ENCODE measurements around the gene KLF2. TPM values are rescaled to one million over a fixed set of nuclear protein-coding genes. Genes with fewer than 3 reads are reported as not detected.

KLF2 gene
- total RNA-seq, 8 experiments from 2014 or later, result 0.13 to 1.3 (median 0.65) TPM; not detected in 2

DNA sequence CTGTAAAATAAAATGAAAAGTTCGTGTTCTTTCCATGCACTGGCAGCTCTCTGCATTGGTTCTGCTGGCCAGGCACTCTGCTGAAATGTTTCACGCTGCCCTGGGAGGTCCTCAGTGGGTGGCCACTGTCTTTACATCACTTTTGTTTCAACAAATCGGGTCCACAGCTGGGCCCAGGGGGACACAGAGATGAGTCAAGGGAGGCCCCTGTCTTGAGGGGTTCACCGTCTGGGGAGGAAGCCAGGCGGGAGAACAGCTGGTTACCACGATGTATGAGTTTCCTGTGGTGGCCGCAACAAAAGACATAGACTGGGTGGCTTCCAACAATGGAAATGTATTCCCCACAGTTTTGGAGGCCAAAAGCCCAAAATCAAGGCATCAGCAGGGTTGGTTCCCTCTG, 5.1 kb upstream of the KLF2 start:
- in situ Hi-C loops (cut with MboI; ENCODE audit: low pct_unique_long_range_greater_than_20kb in 2 of 9, low sequenced_read_pairs in 9 of 9, unreplicated experiment in 9 of 9), result no loop called here
- Histone ChIP-seq H3K4me3 (no peak overlapping the region), H3K27ac (no peak overlapping the region), H3K4me1 (replicated peaks in 1 of 2) (no peaks in the 10 kb centered on the region)
- 18 to 100% (median 40%) methylated on average over 1 to 5 of the region's 7 CpGs; no CpG with 5 or more reads in 1 of the 10 experiments for WGBS, 10 experiments
- ATAC-seq (replicated peaks in 6 of 8), result no peak

DNA sequence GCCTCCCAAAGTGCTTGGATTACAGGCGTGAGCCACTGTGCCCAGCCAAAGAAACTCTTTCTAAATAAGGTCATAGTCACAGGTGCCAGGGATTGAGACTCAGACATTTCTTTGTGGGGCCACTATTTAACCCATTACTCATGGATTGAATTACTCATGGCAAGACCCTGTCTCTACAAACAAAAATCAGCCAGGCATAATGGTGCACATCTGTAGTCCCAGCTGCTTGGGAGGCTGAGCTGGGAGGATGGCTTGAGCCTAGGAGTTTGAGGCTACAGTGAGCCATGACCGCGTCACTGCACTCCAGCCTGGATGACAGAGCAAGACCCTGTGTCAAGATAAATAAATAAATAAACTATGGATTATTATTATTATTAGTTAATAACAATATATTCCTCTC, 3.6 kb upstream of the KLF2 start:
- in situ Hi-C loops (cut with MboI; ENCODE audit: low pct_unique_long_range_greater_than_20kb in 2 of 9, low sequenced_read_pairs in 9 of 9, unreplicated experiment in 9 of 9), result no loop called here
- no peak overlapping the region for H3K4me3 ChIP-seq
- H3K27ac ChIP-seq, result no peak overlapping the region
- no peak for ATAC-seq (replicated peaks in 6 of 8)
- H3K4me1 ChIP-seq (replicated peaks in 1 of 2), result no peaks in the 10 kb centered on the region
- 68 to 100% (median 100%) methylated on average over 1 to 3 of the region's 3 CpGs; no CpG with 5 or more reads in 7 of the 10 experiments for WGBS, 10 experiments

- in situ Hi-C loops (cut with MboI; ENCODE audit: low pct_unique_long_range_greater_than_20kb in 2 of 9, low sequenced_read_pairs in 9 of 9, unreplicated experiment in 9 of 9), result no loop called here
- H3K4me3 ChIP-seq, result peak overlapping the region; percentile 28 to 52 (median 46)
- peak in 5 of 8 experiments; percentile 0 to 9 (median 1) for ATAC-seq (replicated peaks in 6 of 8)
- no peak overlapping the region for H3K27ac ChIP-seq
- H3K4me1 ChIP-seq (replicated peaks in 1 of 2), result no peaks in the 10 kb centered on the region
- no CpG with 5 or more reads among the region's 52 CpGs for WGBS, 10 experiments
Observed at GRCh38 chr19:16325161-16325527, 518 bp downstream of the KLF2 start.

DNA sequence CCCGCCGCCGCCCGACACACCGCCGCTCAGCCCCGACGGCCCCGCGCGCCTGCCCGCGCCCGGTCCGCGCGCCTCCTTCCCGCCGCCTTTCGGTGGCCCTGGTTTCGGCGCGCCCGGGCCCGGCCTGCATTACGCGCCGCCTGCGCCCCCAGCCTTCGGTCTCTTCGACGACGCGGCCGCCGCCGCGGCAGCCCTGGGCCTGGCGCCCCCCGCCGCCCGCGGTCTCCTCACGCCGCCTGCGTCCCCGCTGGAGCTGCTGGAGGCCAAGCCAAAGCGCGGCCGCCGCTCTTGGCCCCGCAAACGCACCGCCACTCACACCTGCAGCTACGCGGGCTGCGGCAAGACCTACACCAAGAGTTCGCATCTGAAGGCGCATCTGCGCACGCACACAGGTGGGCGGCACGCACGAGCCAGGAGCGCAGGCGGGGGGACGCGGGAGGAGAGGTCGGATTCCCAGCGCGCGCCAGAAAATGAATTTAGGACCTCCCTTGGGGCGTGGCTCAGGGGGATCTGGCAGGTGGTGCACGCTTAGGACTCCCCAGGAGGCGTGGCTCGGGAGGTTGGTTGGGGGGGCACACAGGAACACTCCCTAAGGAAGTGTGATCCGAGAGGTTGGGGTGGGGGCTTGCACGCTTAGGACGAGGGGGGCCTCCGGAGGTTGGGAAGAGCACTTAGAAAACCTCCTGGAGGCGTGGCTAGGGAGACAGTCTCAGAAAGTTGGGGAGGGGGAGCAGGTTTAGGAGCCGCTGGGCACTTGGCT, 1.2 kb downstream of the KLF2 start:
- Histone ChIP-seq H3K4me1 (replicated peaks in 1 of 2) (no peaks in the 10 kb centered on the region), H3K4me3 (peak overlapping the region in 4 of 5 donors; percentile 39 to 52 (median 48)), H3K27ac (no peak overlapping the region)
- 0% methylated on average over 2 to 10 of the region's 82 CpGs; no CpG with 5 or more reads in 8 of the 10 experiments for WGBS, 10 experiments
- peak in 1 of 8 experiments; percentile 1 for ATAC-seq (replicated peaks in 6 of 8)
- in situ Hi-C loops (cut with MboI; ENCODE audit: low pct_unique_long_range_greater_than_20kb in 2 of 9, low sequenced_read_pairs in 9 of 9, unreplicated experiment in 9 of 9), result no loop called here

GRCh38 chr19:16326401-16327168, 2.0 kb downstream of the KLF2 start:
- in situ Hi-C loops (cut with MboI; ENCODE audit: low pct_unique_long_range_greater_than_20kb in 2 of 9, low sequenced_read_pairs in 9 of 9, unreplicated experiment in 9 of 9), result no loop called here
- Histone ChIP-seq H3K4me3 (peak overlapping the region in 2 of 5 donors; percentile 46 to 52), H3K4me1 (replicated peaks in 1 of 2) (no peaks in the 10 kb centered on the region), H3K27ac (no peak overlapping the region)
- 2 to 100% (median 42%) methylated on average over 1 to 24 of the region's 58 CpGs; no CpG with 5 or more reads in 6 of the 10 experiments for WGBS, 10 experiments
- ATAC-seq (replicated peaks in 6 of 8), result no peak

DNA sequence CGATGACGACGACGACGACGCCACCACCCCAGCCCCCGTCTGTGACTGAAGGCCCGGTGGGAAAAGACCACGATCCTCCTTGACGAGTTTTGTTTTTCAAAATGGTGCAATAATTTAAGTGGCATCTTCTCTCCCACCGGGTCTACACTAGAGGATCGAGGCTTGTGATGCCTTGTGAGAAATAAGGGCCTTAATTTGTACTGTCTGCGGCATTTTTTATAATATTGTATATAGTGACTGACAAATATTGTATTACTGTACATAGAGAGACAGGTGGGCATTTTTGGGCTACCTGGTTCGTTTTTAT, 2.5 kb downstream of the KLF2 start:
- no peak for ATAC-seq (replicated peaks in 6 of 8)
- WGBS, 10 experiments, result 13 to 68% (median 23%) methylated on average over 1 to 14 of the region's 14 CpGs; no CpG with 5 or more reads in 4 of the 10 experiments

GRCh38 chr19:16327501-16327900, 2.9 kb downstream of the KLF2 start:
- no peak overlapping the region for H3K4me3 ChIP-seq
- no peak overlapping the region for H3K27ac ChIP-seq
- WGBS, 10 experiments, result 17 to 87% (median 47%) methylated on average over 2 to 6 of the region's 6 CpGs; no CpG with 5 or more reads in 4 of the 10 experiments
- no peaks in the 10 kb centered on the region for H3K4me1 ChIP-seq (replicated peaks in 1 of 2)
- in situ Hi-C loops (cut with MboI; ENCODE audit: low pct_unique_long_range_greater_than_20kb in 2 of 9, low sequenced_read_pairs in 9 of 9, unreplicated experiment in 9 of 9), result no loop called here
- no peak for ATAC-seq (replicated peaks in 6 of 8)

More for the DNA sequence above, 2.5 kb downstream of the KLF2 start:
- no peaks in the 10 kb centered on the region for H3K4me1 ChIP-seq (replicated peaks in 1 of 2)
- in situ Hi-C loops (cut with MboI; ENCODE audit: low pct_unique_long_range_greater_than_20kb in 2 of 9, low sequenced_read_pairs in 9 of 9, unreplicated experiment in 9 of 9), result no loop called here
- peak overlapping the region in 1 of 5 donors; percentile 52 for H3K4me3 ChIP-seq
- no peak overlapping the region for H3K27ac ChIP-seq

- no peak overlapping the region for H3K27ac ChIP-seq
- H3K4me3 ChIP-seq, result no peak overlapping the region
- WGBS, 10 experiments, result 12 to 87% (median 25%) methylated on average over 3 to 13 of the region's 20 CpGs; no CpG with 5 or more reads in 2 of the 10 experiments
- in situ Hi-C loops (cut with MboI; ENCODE audit: low pct_unique_long_range_greater_than_20kb in 2 of 9, low sequenced_read_pairs in 9 of 9, unreplicated experiment in 9 of 9), result no loop called here
- no peaks in the 10 kb centered on the region for H3K4me1 ChIP-seq (replicated peaks in 1 of 2)
- ATAC-seq (replicated peaks in 6 of 8), result peak in 1 of 8 experiments; percentile 3
Observed at GRCh38 chr19:16327911-16328823, 3.5 kb downstream of the KLF2 start.

- in situ Hi-C loops (cut with MboI; ENCODE audit: low pct_unique_long_range_greater_than_20kb in 2 of 9, low sequenced_read_pairs in 9 of 9, unreplicated experiment in 9 of 9), result no loop called here
- Histone ChIP-seq H3K4me3 (no peak overlapping the region), H3K4me1 (replicated peaks in 1 of 2) (no peaks in the 10 kb centered on the region), H3K27ac (no peak overlapping the region)
- ATAC-seq (replicated peaks in 6 of 8), result no peak
- 15 to 86% (median 52%) methylated on average over 1 to 10 of the region's 11 CpGs; no CpG with 5 or more reads in 2 of the 10 experiments for WGBS, 10 experiments
Observed at GRCh38 chr19:16328824-16329482, 4.3 kb downstream of the KLF2 start.

DNA sequence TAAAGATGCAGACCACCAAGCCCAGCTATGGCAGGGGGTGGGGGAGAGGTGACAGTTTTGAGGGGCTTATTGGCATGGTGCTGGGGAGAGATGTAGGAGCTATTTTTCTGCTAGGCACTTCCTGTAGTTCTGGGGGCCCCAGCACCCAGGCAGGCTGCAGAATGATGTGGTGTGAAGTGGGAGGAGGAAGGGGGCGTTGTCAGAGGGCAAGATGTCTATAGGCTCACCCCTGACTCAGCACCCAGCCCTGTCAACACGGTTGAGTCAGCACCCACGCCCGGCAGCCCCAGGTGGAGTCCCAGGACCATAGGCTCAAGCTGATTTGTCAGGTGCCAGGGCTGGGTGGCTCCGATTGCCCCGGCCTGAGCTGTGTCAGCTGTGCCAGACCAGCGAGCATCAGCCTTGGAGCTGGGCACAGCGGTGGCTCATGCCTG, 5.8 kb downstream of the KLF2 start:
- WGBS, 10 experiments, result 33 to 43% methylated on average over 4 to 6 of the region's 8 CpGs; no CpG with 5 or more reads in 8 of the 10 experiments
- ATAC-seq (replicated peaks in 6 of 8), result peak in 7 of 8 experiments; percentile 16 to 76 (median 41)
- Histone ChIP-seq H3K4me3 (no peak overlapping the region), H3K4me1 (replicated peaks in 1 of 2) (no peaks in the 10 kb centered on the region), H3K27ac (no peak overlapping the region)
- in situ Hi-C loops (cut with MboI; ENCODE audit: low pct_unique_long_range_greater_than_20kb in 2 of 9, low sequenced_read_pairs in 9 of 9, unreplicated experiment in 9 of 9), result no loop called here

DNA sequence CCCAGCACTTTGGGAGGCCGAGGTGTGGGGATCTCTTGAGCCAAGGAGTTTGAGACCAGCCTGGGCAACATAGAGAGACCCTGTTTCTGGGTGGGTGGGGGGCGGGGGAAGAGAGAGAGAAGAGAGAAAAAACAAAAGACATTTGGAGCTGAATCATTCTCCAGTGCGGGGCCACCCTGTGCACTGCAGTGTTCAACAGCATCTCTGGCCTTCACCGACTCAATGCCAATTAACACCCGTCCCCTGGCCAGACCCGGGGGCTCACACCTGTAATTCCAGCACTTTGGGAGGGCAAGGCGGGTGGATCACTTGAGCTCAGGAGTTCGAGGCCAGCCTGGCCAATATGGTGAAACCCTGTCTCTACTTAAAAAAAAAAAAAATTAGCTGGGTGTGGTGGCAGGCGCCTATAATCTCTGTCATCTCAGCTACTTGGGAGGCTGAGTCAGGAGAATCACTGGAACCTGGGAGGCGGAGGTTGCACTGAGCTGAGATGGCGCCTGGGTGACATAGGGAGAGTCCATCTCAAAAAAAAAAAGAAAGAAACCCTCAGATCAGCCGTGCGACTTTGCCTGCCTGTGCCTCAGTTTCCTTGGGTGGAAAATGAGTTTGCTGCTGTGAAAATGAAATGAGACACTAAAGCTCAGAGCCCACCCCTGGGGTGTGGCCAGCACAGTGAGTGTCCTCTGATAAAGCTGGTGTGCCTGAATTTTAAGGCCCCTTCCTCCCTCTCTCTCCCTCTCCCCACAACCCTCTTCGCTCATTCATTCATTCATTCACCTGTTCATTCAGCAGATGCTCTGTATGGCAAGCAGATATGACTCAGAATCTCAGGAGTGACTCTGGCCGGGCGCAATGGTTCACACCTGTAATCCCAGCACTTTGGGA, 6.4 kb downstream of the KLF2 start:
- no peaks in the 10 kb centered on the region for H3K4me1 ChIP-seq (replicated peaks in 1 of 2)
- H3K27ac ChIP-seq, result no peak overlapping the region
- ATAC-seq (replicated peaks in 6 of 8), result peak in 1 of 8 experiments; percentile 24
- WGBS, 10 experiments, result 37 to 100% (median 63%) methylated on average over 1 to 4 of the region's 16 CpGs; no CpG with 5 or more reads in 4 of the 10 experiments
- in situ Hi-C loops (cut with MboI; ENCODE audit: low pct_unique_long_range_greater_than_20kb in 2 of 9, low sequenced_read_pairs in 9 of 9, unreplicated experiment in 9 of 9), result no loop called here
- no peak overlapping the region for H3K4me3 ChIP-seq
